Panc1 (cell line): Measurements from ENCODE around the gene KRT76. TPM values are rescaled to one million over a fixed set of nuclear protein-coding genes. Genes with fewer than 3 reads are reported as not detected.

ENCODE experiments used
- ATAC-seq: fragments of 200-7000 bp; cut with Tn5 transposase; 2 replicates; pipeline ENCODE4 v1.9.1; 2020; ENCODE audit warnings: mild to moderate bottlenecking, moderate library complexity
- BruUV-seq: library from RNA; stranded (reverse); fragments of 400-500 nt; replicated peaks from 2 replicates; lab custom pipeline; 2021; lab: Mats Ljungman, UMichigan
- CTCF ChIA-PET: fragments of 300-600 bp; sonication (Branson Sonifier 250); formaldehyde crosslinking; loops from one replicate; lab custom pipeline; 2022; ENCODE audit warnings: antibody characterized with exemption; lab: Charles Lee
- POLR2A ChIA-PET: fragments of 300-600 bp; sonication (Branson Sonifier 250); formaldehyde crosslinking; loops from one replicate; lab custom pipeline; 2022; ENCODE audit warnings: antibody characterized with exemption; lab: Charles Lee
- DNase-seq: peaks from one replicate; pipeline ENCODE4 v3.0.0-alpha.2; 2010; ENCODE audit warnings: low read depth, low spot score
- H3K27ac ChIP-seq: 2 replicates; pipeline ENCODE4 v1.5.1; 2011; ENCODE audit warnings: mild to moderate bottlenecking, low read length, inconsistent platforms
- H3K27me3 ChIP-seq: fragments of 200-500 bp; sonication (Bioruptor generic); 2 replicates; pipeline ENCODE4 v1.6.0; 2014; ENCODE audit warnings: low read length, inconsistent platforms; ENCODE audit not compliant: control insufficient read depth, insufficient read depth
- H3K36me3 ChIP-seq: fragments of 200-500 bp; sonication (Bioruptor generic); 2 replicates; pipeline ENCODE4 v1.5.1; 2014; ENCODE audit warnings: inconsistent platforms, mild to moderate bottlenecking, low read length, moderate library complexity; ENCODE audit not compliant: control insufficient read depth, insufficient read depth
- H3K4me1 ChIP-seq: 2 replicates; pipeline ENCODE4 v1.5.1; 2011; ENCODE audit warnings: inconsistent platforms, mild to moderate bottlenecking, low read length, moderate library complexity; ENCODE audit not compliant: control insufficient read depth, insufficient read depth
- H3K4me3 ChIP-seq, 2 experiments: 2 replicates each; pipeline ENCODE4 v1.5.1; 2011 to 2012; ENCODE audit warnings: low read depth in 2 of 2, low read length in 2 of 2, mild to moderate bottlenecking in 2 of 2, inconsistent platforms in 1 of 2, moderate library complexity in 1 of 2
- H3K9me3 ChIP-seq: fragments of 200-500 bp; sonication (Bioruptor generic); 2 replicates; pipeline ENCODE4 v1.5.1; 2014; ENCODE audit warnings: low read depth, mild to moderate bottlenecking, inconsistent platforms, low read length, moderate library complexity; ENCODE audit not compliant: control insufficient read depth, insufficient read depth
- POLR2AphosphoS5 ChIP-seq: IDR thresholded peaks from 2 replicates; pipeline ENCODE4 v1.6.1; 2012; ENCODE audit warnings: mild to moderate bottlenecking, low read depth, low read length, moderate library complexity
- SIN3A ChIP-seq: IDR thresholded peaks from 2 replicates; pipeline ENCODE4 v1.6.1; 2012; ENCODE audit warnings: low read depth, mild to moderate bottlenecking, low read length, moderate library complexity, borderline replicate concordance; ENCODE audit not compliant: insufficient read depth
- TCF7L2 ChIP-seq: IDR thresholded peaks from 2 replicates; pipeline ENCODE4 v1.6.1; 2011; ENCODE audit warnings: mild to moderate bottlenecking, low read depth, low read length, inconsistent platforms
- in situ Hi-C: cut with HindIII; loops from 2 replicates; pipeline ENCODE4 v1.10.0; 2016; ENCODE audit warnings: low sequenced_read_pairs, low pct_unique_long_range_greater_than_20kb
- intact Hi-C: fragments of 100-400 bp; cut with micrococcal nuclease; formaldehyde crosslinking; loops from one replicate; pipeline ENCODE4 v1.10.0; 2022; ENCODE audit not compliant: unreplicated experiment
- total RNA-seq: library from RNA; stranded (reverse); gene quantifications from one replicate; pipeline ENCODE4 v1.2.1, GENCODE V29; 2021; ENCODE audit not compliant: unreplicated experiment
- TF ChIP-seq, protein P1 (sequence below): fragments of 450-650 bp; IDR thresholded peaks from 2 replicates; pipeline ENCODE4 v1.5.1; 2017; ENCODE audit warnings: mild to moderate bottlenecking
- TF ChIP-seq, protein P2 (sequence below), 2 experiments: IDR thresholded peaks; 2 replicates each; pipeline ENCODE4 v1.6.1; 2011 to 2012; ENCODE audit warnings: low read depth in 2 of 2, control low read depth in 1 of 2, low read length in 1 of 2, mild to moderate bottlenecking in 1 of 2, moderate library complexity in 1 of 2; ENCODE audit not compliant: insufficient read depth in 1 of 2

Gene KRT76
- total RNA-seq, 1 experiment from 2014 or later = not detected

DNA sequence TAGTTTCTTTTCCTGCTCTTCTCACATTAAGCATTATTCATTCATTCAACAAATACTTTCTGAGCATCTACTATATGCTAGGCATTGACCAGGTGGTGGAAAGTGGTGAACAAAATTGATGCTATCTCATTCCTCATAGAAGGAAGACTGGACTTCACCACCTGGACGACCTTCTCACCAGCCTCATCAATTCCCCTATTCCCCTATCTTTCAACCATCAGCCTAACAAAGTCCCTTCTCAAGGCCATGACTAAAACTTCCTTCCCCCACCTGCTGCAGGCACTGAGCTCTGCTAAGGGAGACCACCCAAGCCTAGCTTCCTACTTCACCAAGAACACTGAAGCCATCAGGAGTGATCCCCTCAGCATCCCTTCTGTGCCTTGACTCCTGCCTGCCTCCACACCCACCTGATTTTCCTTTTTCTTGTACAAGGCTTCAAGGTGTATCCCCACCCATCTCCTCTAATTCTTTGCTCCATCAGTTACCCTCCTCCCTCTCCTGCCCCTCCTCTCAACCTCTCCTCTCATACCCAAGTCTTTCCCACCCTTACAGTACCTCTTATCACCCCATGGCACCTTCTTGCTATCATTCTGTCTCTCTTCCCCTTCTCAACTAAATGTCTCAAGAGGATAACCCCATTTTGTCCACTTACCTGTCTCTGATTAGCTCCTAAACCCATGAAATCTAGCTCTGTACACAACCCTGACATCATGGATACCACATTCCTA is 19.5 kb downstream of the KRT76 start:
- DNase-seq = no peak
- H3K27ac ChIP-seq = no peak overlapping the region
- in situ Hi-C loops = no loop called here
- no peaks in the 10 kb centered on the region for H3K36me3 ChIP-seq
- no TSS peak for BruUV-seq
- H3K27me3 ChIP-seq = no peaks in the 10 kb centered on the region; the same call in 1 of the 2 replicates
- no peaks in the 10 kb centered on the region for H3K4me1 ChIP-seq
- intact Hi-C loops = no loop called here
- POLR2A ChIA-PET = interaction anchor here (0.6 kb wide), 1 partner anchor 86 kb away, joined by 4 read pairs; no protein-coding TSS in a partner anchor
- TF ChIP-seq POLR2AphosphoS5 = no peak
- H3K4me3 ChIP-seq = no peak overlapping the region
- CTCF ChIA-PET = no interaction called here
- ATAC-seq = no peak
- H3K9me3 ChIP-seq = 0 out of 2 replicates have a peak, but pooled peaks cover 10% of the 10 kb centered on the region

DNA sequence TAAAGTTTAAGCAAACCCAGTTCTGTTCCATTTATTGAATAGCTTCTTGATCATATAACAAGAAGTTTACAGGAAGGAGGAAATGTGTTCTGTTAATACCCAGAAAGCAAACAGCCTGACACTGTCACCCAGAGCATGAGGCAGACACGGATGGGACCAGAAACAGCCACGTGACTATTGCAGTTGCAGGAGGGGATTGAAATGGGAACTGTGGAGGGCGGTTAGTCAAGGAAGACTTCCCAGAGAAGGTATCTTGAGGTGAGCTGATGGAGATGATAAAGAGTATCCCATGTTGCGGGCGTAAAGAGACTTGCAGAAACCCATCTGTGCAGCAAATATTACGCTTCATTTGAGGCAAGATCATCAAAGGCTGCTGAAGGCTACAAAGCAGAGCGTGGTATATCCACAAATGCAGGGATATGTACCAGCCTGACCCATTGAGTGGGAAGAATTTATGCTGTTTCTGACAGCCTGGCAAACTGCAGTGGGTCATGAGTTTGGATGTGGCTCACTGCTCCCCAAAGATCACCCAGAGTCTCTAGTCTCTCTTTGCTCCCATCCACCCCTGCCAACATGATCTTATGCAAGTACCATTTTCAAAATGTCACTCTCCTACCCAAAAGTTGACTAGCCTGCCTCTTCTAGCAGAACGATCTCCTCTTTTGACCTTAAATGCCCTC is 20.7 kb downstream of the KRT76 start:
- ChIA-PET POLR2A (no interaction called here), CTCF (no interaction called here)
- no peak overlapping the region for H3K4me3 ChIP-seq
- no TSS peak for BruUV-seq
- ATAC-seq = no peak
- TF ChIP-seq, protein P1, sequence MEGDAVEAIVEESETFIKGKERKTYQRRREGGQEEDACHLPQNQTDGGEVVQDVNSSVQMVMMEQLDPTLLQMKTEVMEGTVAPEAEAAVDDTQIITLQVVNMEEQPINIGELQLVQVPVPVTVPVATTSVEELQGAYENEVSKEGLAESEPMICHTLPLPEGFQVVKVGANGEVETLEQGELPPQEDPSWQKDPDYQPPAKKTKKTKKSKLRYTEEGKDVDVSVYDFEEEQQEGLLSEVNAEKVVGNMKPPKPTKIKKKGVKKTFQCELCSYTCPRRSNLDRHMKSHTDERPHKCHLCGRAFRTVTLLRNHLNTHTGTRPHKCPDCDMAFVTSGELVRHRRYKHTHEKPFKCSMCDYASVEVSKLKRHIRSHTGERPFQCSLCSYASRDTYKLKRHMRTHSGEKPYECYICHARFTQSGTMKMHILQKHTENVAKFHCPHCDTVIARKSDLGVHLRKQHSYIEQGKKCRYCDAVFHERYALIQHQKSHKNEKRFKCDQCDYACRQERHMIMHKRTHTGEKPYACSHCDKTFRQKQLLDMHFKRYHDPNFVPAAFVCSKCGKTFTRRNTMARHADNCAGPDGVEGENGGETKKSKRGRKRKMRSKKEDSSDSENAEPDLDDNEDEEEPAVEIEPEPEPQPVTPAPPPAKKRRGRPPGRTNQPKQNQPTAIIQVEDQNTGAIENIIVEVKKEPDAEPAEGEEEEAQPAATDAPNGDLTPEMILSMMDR = no peak
- TF ChIP-seq, protein P2, sequence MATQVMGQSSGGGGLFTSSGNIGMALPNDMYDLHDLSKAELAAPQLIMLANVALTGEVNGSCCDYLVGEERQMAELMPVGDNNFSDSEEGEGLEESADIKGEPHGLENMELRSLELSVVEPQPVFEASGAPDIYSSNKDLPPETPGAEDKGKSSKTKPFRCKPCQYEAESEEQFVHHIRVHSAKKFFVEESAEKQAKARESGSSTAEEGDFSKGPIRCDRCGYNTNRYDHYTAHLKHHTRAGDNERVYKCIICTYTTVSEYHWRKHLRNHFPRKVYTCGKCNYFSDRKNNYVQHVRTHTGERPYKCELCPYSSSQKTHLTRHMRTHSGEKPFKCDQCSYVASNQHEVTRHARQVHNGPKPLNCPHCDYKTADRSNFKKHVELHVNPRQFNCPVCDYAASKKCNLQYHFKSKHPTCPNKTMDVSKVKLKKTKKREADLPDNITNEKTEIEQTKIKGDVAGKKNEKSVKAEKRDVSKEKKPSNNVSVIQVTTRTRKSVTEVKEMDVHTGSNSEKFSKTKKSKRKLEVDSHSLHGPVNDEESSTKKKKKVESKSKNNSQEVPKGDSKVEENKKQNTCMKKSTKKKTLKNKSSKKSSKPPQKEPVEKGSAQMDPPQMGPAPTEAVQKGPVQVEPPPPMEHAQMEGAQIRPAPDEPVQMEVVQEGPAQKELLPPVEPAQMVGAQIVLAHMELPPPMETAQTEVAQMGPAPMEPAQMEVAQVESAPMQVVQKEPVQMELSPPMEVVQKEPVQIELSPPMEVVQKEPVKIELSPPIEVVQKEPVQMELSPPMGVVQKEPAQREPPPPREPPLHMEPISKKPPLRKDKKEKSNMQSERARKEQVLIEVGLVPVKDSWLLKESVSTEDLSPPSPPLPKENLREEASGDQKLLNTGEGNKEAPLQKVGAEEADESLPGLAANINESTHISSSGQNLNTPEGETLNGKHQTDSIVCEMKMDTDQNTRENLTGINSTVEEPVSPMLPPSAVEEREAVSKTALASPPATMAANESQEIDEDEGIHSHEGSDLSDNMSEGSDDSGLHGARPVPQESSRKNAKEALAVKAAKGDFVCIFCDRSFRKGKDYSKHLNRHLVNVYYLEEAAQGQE (IDR thresholded peaks at IDR 0.05; ENCODE audit: insufficient read depth in 1 of 2, low read depth in 2 of 2, low read length in 1 of 2) = no peak
- TF ChIP-seq TCF7L2 = no peak
- no peak for TF ChIP-seq POLR2AphosphoS5
- no peak for TF ChIP-seq SIN3A
- in situ Hi-C loops (no loop called here), intact Hi-C loops (no loop called here)
- no peak for DNase-seq
- H3K27ac ChIP-seq = no peak overlapping the region
- no peaks in the 10 kb centered on the region for H3K36me3 ChIP-seq
- H3K27me3 ChIP-seq = no peaks in the 10 kb centered on the region; the same call in 1 of the 2 replicates
- 0 out of 2 replicates have a peak, but pooled peaks cover 3% of the 10 kb centered on the region for H3K9me3 ChIP-seq
- no peaks in the 10 kb centered on the region for H3K4me1 ChIP-seq
